ENCODE data around the gene SLC9B2.
"Not testable (repeated sequence)": the region's sequence is repeated elsewhere in the genome, so short reads cannot be mapped to it uniquely, and the experiment has no call there.

The SLC9B2 gene

DNA sequence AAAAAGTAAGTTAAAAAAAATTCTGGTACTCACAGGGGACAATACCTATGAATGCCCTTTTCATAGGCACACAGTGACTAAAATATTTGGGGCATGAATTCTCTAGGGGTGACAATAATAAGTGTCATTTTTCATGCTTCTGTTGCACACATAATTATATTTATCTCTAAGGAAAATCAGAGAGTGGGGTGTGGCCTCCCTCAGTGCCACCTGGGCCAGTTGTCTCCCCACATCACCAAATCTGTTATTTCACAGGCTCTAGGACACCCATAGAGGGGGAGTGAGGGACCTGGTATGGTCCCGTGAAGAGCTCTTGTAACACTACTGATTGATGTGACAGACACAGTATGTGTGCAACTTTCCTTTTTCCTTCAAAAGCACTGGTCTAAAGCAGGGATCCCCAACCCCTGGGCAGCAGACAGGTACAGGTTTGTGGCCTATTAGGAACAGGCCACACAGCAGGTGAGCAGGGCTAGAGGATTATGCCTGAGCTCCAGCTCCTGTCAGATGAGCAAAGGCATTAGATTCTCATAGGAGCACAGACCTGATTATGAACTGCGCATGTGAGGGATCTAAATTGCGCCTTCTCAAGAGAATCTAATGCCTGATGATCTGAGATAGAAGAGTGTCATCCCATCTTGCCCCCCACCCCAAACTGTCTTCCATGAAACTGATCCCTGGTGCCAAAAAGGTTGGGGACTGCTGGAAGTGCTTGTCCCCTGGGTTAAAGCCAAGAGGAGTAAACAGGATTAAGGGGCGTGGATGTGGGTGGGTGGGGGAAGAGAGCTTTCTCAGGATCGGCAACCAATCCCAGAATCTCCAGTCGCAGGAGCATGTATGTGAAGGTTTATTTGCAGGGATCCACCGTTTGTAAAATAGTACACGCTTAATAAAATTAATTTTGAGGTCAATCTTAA lies 57.9 kb downstream of the SLC9B2 start:
- peak; percentile 29 for DNase-seq

DNA sequence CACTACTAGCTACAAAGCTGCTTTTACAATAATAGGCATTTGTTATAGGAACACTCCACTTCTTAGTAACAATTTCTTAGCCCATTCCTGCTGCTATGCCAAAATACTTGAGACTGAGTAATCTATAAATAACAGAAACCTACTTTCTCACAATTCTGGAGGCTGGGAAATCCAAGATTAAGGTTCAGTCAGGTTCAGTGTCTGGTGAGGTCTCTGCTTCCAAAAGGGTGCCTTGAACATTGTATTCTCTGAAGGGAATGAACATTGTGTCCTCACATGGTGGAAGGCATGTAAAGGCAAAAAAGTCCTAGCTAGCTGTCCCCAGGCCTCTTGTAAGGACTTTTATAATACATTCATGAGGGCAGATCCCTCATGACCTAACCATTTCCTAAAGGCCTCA lies 64.0 kb downstream of the SLC9B2 start:
- DNase-seq = no peak

DNA sequence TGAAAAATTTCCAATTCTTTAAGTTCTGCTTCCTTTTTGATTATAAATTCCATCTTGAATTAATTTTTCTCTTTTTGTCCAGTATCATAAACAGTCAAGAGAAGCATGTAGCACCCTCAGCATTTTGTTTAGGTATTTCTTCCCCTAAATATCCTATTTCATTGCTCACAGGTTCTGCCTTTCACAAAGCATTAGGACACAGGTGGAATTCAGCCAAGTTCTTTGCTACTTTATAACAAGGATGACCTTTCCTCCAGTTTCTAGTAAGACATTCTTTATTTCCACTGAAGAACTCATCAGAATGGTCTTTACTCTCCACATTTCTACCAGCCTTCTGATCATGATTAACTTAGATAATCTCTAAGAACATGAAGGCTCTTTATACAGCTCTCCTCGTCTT lies 64.5 kb downstream of the SLC9B2 start:
- DNase-seq = no peak

DNA sequence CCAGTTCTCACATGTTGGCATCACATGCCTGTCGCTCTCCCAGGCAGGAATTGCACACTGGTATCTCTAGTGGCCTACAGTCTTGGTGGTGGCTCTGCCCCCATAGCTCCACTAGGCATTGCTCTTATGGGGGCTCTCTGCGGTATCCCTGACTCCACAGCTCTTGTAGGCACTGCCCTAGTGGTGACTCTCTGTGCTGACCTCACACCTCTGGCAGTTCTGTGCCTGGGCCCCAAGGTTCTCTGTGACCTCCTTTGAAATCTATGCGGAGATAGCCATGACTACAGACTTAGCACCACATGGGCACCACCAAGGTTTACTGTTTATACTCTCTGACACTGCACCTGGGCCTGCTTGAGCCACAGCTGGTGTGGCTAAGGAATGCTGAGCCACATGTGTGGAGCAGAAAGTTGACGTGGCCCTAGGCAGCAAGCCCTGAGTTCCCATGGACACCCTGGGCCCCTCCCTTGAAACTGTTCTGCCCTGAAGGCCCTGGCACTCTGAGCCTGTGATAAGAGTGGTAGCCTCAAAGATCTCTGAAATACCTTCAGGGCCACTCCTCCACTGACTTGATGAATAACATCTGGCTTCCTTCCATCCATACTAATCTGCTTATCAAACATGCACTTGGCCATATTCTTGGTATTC lies 65.1 kb downstream of the SLC9B2 start:
- no peak for DNase-seq

DNA sequence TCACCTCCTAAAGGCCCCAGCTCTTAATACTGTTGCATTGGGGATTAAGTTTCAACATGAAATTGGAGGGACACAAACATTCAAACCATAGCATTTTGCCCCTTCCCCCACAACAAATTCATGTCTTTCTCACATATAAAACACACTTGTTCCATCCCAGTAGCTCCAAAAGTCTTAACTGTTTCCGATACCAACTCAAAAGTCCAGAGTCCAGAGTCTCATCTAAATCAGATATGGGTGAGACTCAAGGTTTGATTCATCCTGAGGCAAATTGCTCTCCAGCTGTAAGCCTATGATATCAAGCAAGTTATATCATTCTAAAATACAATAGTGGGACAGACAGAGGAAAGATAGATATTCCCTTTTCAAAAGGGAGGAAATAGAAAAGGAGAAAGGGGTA lies 65.8 kb downstream of the SLC9B2 start:
- DNase-seq = no peak

DNA sequence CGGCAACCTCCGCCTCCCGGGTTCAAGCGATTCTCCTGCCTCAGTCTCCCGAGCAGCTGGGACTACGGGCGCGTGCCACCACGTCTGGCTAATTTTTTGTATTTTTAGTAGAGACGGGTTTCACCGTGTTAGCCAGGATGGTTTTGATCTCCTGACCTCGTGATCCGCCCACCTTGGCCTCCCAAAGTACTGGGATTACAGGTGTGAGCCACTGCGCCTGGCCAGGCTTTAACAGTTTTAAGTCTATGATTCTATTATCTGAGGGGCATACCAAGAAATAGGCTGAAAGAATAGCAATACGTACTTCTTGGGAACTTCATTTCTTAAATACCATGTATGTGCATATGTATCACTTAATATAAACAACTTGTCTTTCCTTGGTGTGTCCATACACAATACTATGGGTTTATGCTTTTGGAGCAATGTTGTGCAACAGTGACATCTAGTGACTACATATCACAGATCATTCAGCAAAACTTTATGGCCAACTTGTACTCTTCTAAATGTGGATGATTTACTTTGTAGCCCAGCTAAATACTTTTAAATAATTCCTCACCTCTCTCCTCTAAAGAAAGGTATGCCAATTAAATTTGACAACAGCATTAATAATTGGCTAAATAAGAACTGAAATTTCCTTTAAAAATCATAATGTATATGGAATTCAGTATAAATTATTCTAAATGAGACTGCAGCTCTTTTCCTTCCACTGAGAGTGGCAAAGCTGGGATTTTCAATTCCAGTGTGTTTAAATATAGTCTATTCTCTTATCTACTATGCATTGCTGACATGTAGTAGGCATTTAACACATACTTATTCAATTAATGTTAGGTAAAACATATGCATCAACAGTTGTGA lies 67.5 kb downstream of the SLC9B2 start:
- DNase-seq = no peak

DNA sequence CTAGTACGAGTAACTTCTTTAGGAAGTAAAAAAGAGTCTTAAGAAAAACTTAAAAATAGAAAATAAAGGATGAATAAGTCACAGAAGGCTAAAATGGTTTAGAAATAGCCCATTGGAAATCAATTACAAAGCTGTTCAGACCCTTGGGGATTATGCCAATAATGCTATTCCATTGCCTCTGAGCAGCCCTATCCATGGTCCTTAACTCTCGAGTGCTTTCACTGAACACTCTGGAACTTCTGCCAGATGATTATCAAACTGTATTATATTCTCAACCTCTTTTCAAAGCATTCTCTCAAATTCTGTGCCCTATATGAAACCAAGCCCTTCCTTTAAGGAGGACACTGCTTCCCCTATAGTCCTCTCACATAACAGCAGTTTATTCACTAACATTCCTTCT lies 74.0 kb downstream of the SLC9B2 start:
- no peak for DNase-seq

DNA sequence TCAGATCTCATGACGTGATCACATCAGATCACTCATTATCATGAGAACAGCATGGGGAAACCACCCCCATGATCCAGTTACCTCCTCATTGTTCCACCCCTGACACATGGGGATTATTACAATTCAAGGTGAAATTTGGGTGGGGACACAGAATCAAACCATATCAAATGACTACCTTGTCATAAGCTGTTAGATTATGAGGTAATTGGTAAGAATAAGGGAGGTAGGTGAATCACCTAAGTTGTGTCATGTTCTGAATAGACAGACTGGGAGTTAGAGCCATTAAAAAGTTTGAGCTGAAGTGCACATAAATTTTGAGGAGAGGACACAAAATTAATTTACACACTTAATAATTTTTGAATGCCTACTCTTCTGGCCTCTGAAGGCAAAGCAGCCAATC lies 81.8 kb downstream of the SLC9B2 start:
- no peak for DNase-seq

DNA sequence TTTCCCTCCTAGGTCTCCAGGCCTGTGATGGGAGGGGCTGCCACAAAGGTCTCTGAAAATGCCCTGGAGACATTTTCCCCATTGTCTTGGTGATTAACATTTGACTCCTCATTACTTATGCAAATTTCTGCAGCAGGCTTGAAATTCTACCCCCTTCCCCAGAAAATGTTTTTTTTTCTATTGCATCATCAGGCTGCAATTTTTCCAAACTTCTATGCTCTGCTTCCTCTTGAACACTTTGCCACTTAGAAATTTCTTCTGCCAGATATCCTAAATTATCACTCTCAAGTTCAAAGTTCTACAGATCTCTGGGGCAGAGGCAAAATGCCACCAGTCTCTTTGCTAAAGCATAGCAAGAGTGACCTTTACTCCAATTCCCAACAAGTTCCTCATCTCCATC lies 82.6 kb downstream of the SLC9B2 start:
- DNase-seq = not testable (repeated sequence)

DNA sequence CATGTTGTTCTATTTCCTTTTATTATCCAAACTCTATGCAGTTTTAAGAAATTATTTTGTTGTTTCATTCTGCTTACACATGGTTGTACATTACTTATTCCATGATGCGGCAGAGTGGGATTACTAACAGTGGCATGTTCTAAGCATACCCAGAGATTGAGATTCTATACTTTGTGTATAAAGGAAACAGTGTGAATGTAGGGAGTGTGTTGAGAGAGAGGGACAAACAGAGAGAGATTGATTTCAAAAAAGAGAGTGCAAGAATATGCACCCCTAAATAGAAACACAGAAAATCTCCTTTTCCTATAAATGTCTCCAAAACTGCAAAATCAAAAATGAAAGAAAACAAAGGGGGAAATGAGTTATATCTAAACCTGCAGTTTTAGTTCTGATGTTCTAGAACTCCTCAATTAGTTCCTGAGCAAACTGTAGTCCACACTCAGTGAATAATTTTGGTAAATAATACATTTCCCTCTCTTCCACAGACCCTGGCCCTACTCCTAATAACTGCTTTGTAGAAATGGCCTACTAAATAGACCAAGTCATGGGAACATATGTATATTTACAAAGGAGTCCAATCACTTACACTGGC lies 88.0 kb downstream of the SLC9B2 start:
- DNase-seq = no peak

DNA sequence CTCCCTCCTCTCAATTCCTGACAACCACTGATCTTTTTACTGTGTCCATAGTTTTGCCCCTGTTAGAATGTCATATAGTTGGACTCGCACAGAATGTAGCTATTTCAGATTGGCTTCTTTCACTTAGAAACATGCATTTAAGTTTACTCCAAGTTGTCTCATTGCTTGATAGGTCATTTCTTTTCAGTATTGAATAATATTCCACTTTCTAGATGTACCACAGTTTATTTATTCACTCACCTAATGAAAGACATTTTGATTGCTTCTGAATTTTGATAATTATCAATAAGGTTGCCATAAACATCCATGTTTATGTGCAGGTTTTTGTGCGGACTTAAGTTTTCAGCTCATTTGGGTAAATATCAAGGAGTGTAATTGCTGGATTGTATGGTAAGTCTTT lies 95.6 kb downstream of the SLC9B2 start:
- DNase-seq = no peak

Measured in activated T-cell treated with anti-CD3 and anti-CD28 coated beads, Interleukin-2, amount 50 U/mL, for 1 hour (primary cell).